ENCODE data around the gene MOSPD2.

GRCh38 chrX:14916017-14916674, 42.9 kb downstream of the MOSPD2 start:
- TF ChIP-seq FOS (IDR thresholded peaks at IDR 0.05; ENCODE audit: borderline replicate concordance, insufficient read depth, low read length) (no peak), EZH2 (IDR thresholded peaks at IDR 0.05; ENCODE audit: borderline replicate concordance, low read depth, low read length, severe bottlenecking) (no peak), CTCF (IDR thresholded peaks at IDR 0.05; ENCODE audit: extremely low read depth in 1 of 2, insufficient read depth in 1 of 2, low read depth in 1 of 2, low read length in 2 of 2) (no peak), MYC (IDR thresholded peaks at IDR 0.05; ENCODE audit: low read depth, low read length) (no peak), POLR2A (IDR thresholded peaks at IDR 0.05; ENCODE audit: low read depth, low read length) (no peak), MAX (IDR thresholded peaks at IDR 0.05; ENCODE audit: insufficient read depth, insufficient read length) (no peak)

All from endothelial cell of umbilical vein (primary cell).